Measurements from ENCODE around the gene RHOT2. TPM values are rescaled to one million over a fixed set of nuclear protein-coding genes. Genes with fewer than 3 reads are reported as not detected.

The RHOT2 gene
- total RNA-seq, 1 experiment from 2014 or later, result 66.2 TPM

DNA sequence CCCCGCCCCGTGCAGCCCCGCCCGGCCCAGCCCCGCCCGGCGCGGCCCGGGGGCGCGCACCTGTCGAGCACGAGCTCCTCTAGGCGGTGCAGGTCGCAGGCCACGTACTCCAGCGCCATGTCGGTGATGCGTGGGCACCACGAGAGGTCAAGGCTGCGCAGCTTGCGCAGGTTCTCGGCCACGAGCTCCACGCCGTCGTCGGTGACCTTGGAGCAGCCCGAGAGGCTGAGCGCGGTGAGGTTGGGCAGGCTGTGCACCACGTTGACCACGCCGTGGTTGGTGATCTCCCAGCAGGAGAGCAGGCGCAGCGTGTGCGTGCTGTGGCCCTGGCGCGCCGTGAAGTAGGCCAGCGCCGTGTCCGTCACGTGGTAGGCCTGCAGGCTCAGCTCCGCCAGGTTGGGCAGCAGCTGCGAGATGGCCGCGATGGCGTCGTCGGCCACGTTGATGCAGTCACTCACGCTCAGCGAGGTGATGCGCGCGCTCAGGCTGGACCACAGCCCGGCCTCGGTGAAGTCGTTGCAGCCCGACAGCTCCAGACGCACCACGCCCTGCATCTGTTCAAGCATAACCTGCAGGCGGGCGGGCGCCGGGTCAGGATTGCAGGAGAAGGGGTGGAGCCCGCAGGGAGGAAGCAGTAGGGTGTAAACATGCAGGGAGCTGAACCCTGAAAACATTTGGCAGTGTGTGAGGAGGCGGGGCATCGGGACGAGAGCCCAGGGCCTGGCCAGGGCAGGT lies 27.6 kb downstream of the RHOT2 start:
- peak; percentile 58 to 64 for DNase-seq
- H3K4me1 ChIP-seq, result no peaks in the 10 kb centered on the region
- H3K9me3 ChIP-seq (replicated peaks), result no peaks in the 10 kb centered on the region
- no peak overlapping the region for H3K27ac ChIP-seq
- no peaks in the 10 kb centered on the region for H3K27me3 ChIP-seq
- H3K4me3 ChIP-seq, result peak overlapping the region; percentile 42
- no peaks in the 10 kb centered on the region for H3K36me3 ChIP-seq

- Histone ChIP-seq H3K36me3 (no peaks in the 10 kb centered on the region), H3K27ac (no peak overlapping the region), H3K27me3 (peaks cover 29% of the 10 kb centered on the region), H3K9me3 (replicated peaks) (no peaks in the 10 kb centered on the region), H3K4me1 (no peaks in the 10 kb centered on the region), H3K4me3 (no peak overlapping the region)
- no peak for DNase-seq
Observed at GRCh38 chr16:698911-699671, 31.2 kb downstream of the RHOT2 start.

- H3K4me1 ChIP-seq, result no peaks in the 10 kb centered on the region
- DNase-seq, result no peak
- no peak overlapping the region for H3K27ac ChIP-seq
- H3K27me3 ChIP-seq, result peaks cover 35% of the 10 kb centered on the region
- H3K36me3 ChIP-seq, result no peaks in the 10 kb centered on the region
- H3K4me3 ChIP-seq, result no peak overlapping the region
- no peaks in the 10 kb centered on the region for H3K9me3 ChIP-seq (replicated peaks)
Observed at GRCh38 chr16:700684-701584, 33.0 kb downstream of the RHOT2 start.

DNA sequence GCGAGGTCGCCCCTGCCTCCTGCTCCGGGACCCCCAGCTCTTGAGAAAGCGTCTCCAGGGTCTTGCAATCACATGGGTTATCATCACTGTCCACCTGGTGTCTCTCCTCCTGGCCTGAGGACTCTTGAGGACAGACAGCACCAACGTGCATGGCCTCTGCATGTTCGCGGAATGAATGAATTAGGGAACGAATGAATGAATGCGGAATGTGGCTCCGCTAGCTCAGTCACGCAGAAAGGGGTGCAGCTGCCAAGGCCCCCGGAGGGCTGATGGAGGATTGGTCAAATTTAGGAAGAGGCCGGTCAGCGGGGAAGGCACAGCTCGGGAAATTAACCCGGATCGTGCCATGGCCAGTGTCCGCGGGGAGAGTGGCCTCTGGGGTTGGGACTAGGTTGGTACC lies 34.4 kb downstream of the RHOT2 start:
- DNase-seq, result no peak
- no peaks in the 10 kb centered on the region for H3K9me3 ChIP-seq (replicated peaks)
- no peaks in the 10 kb centered on the region for H3K36me3 ChIP-seq
- H3K27me3 ChIP-seq, result peaks cover 35% of the 10 kb centered on the region
- H3K4me3 ChIP-seq, result no peak overlapping the region
- H3K4me1 ChIP-seq, result no peaks in the 10 kb centered on the region
- H3K27ac ChIP-seq, result no peak overlapping the region

DNA sequence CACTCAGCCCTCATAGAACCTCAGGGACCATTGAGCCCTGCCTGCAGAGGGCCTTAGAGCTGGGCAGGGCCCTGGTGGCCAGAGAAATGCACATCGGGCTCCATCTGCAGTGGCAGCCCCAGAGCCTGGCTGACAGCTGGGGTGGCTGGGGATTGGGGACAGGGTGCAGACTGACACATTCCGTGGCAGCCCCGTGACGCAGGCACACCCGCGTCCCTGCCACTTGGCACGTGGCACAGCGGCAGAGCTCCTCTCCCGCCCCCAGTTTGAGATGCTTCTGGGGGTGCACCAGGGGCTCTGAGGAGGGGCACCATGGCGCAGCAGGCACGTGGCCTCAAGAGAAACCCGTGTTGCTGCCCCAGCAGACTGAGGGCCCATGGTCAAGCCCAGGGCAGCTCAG lies 35.5 kb downstream of the RHOT2 start:
- H3K27me3 ChIP-seq, result peaks cover 35% of the 10 kb centered on the region
- H3K4me1 ChIP-seq, result no peaks in the 10 kb centered on the region
- DNase-seq, result no peak
- H3K4me3 ChIP-seq, result no peak overlapping the region
- no peaks in the 10 kb centered on the region for H3K9me3 ChIP-seq (replicated peaks)
- H3K36me3 ChIP-seq, result no peaks in the 10 kb centered on the region
- no peak overlapping the region for H3K27ac ChIP-seq

GRCh38 chr16:704047-704446 lies 36.1 kb downstream of the RHOT2 start:
- no peak overlapping the region for H3K27ac ChIP-seq
- no peak overlapping the region for H3K4me3 ChIP-seq
- no peaks in the 10 kb centered on the region for H3K9me3 ChIP-seq (replicated peaks)
- DNase-seq, result no peak
- no peaks in the 10 kb centered on the region for H3K4me1 ChIP-seq
- H3K36me3 ChIP-seq, result no peaks in the 10 kb centered on the region
- peaks cover 35% of the 10 kb centered on the region for H3K27me3 ChIP-seq

- peak overlapping the region; percentile 35 for H3K4me3 ChIP-seq
- no peaks in the 10 kb centered on the region for H3K9me3 ChIP-seq (replicated peaks)
- peaks cover 1% of the 10 kb centered on the region for H3K4me1 ChIP-seq
- DNase-seq, result no peak
- no peaks in the 10 kb centered on the region for H3K36me3 ChIP-seq
- H3K27ac ChIP-seq, result no peak overlapping the region
- H3K27me3 ChIP-seq, result peaks cover 35% of the 10 kb centered on the region
Observed at GRCh38 chr16:704552-705380, 36.8 kb downstream of the RHOT2 start.

DNA sequence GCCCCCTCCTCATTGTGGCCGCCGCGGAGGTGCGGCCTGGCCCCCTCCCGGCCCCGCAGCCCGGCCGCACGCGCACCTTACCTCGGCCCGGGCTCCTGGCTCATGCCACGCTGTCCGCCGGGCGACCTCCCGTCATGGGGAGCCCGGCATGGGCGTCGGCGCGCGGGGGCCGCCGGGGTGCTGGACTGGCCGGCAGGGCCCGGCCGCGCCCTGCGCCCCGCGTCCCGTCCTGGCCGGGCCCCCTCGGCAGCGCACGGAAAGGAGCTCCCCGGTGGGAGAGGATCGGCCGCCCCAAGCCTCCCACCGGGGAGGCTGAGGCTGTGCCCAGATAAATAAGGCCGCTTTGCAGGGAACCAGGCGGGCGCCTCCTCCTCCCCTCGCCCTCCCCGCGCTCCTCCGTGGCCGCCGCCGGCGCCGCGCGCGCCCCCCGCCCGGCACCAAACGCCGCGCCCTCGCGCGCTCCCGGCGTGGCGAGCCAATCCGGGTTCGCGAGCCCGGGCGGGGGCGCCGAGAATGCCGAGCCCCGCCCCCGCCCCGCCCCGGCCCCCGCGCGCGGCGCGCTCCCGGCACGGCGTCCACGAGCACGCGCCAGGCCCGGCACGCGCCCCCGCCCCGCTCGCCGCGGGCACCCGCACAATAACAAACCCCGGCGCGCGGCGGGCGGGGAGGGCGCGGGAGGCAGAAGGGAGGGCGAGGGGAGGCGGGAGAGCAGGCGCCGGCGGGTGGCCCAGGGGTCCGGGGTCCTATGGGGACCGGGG lies 37.7 kb downstream of the RHOT2 start, which contains the start of gene FBXL16:
Gene FBXL16 (minus strand): TSS at position 371 of the 758 bp plus-strand sequence. CDS start 8,396 bp downstream, outside the sequence.
- peaks cover 35% of the 10 kb centered on the region for H3K27me3 ChIP-seq
- no peaks in the 10 kb centered on the region for H3K36me3 ChIP-seq
- H3K27ac ChIP-seq, result no peak within 1 kb of the TSS

DNA sequence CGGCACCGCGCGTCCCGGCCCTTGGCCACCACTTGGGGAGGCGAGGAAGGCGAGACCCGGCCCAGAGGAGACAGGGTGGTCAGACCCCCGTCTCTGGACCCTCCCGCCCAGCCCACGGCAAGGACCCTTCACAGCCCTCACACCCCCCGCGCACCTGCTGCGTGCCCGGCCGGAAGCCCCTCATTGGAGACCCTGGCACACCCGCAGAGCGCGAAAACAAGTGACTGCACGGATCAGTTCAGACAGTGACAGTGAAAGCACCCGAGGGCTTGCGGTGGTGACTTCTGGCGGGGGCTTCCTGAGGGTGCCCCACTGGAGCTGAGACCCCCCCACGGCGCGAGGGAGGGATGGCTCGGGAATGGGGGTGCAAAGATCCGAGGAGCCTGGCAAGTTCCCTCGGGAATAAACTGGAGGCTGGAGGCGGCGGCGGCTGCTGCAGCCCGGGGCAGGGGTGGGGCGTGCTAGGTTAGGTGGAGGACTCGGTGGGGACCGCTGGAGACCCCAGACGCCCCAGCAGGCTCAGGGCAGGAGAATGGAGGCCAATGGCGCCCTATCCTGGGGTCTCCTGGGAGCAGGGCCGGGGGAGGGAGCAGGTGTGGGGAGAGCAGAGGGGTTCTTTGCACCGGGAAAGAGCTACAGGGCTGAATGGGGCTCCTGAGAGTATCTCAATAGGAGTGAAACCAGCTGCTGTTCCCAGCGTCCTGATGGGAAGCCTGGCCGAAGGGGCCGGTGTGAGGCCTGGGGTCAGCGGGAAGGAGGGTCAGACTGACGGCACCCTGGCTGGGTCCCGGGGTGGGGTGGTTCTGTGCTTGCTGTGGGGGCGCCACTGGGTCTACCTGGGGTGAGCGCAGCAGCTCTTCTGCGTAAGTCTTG lies 38.5 kb downstream of the RHOT2 start:
- Histone ChIP-seq H3K4me3 (peak overlapping the region; percentile 28; the same call in 1 of the 2 replicates), H3K9me3 (replicated peaks) (no peaks in the 10 kb centered on the region), H3K4me1 (peaks cover 18% of the 10 kb centered on the region), H3K36me3 (no peaks in the 10 kb centered on the region), H3K27ac (no peak overlapping the region), H3K27me3 (peaks cover 29% of the 10 kb centered on the region)
- DNase-seq, result no peak

More for the DNA sequence above, 37.7 kb downstream of the RHOT2 start, which contains the start of gene FBXL16:
- Histone ChIP-seq H3K9me3 (replicated peaks) (no peaks in the 10 kb centered on the region), H3K4me3 (peak within 1 kb of the TSS; percentile 35), H3K4me1 (peaks cover 10% of the 10 kb centered on the region)
- peak in 1 of 2 experiments; percentile 43 for DNase-seq

- peaks cover 22% of the 10 kb centered on the region for H3K27me3 ChIP-seq
Observed at GRCh38 chr16:707062-707538, 39.2 kb downstream of the RHOT2 start.

GRCh38 chr16:708019-708418 lies 40.1 kb downstream of the RHOT2 start:
- H3K4me1 ChIP-seq, result peaks cover 25% of the 10 kb centered on the region
- H3K9me3 ChIP-seq (replicated peaks), result no peaks in the 10 kb centered on the region
- no peak for DNase-seq
- peaks cover 15% of the 10 kb centered on the region for H3K27me3 ChIP-seq
- H3K4me3 ChIP-seq, result no peak overlapping the region
- no peaks in the 10 kb centered on the region for H3K36me3 ChIP-seq
- no peak overlapping the region for H3K27ac ChIP-seq

More at GRCh38 chr16:707062-707538, 39.2 kb downstream of the RHOT2 start:
- Histone ChIP-seq H3K36me3 (no peaks in the 10 kb centered on the region), H3K4me1 (peaks cover 22% of the 10 kb centered on the region), H3K27ac (no peak overlapping the region), H3K9me3 (replicated peaks) (no peaks in the 10 kb centered on the region), H3K4me3 (no peak overlapping the region)
- no peak for DNase-seq

DNA sequence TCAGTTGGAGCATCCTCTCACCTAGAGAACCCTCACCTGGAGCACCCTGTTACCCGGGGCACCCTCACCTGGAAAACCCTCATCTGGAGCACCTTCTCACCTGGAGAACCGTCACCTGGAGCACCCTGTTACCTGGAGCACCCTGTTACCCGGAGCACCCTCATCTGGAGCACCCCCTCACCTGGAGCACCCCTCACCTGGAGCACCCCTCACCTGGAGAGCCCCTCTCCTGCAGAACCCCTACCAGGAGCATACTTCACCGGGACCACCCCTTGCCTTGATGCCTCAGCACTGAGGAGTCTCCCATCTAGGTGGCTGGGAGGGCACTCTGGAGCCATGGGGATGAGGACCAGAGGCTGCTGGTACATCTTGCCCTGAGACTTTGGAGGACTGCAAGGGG lies 41.0 kb downstream of the RHOT2 start:
- Histone ChIP-seq H3K36me3 (no peaks in the 10 kb centered on the region), H3K27ac (no peak overlapping the region)

More for the DNA sequence above, 41.0 kb downstream of the RHOT2 start:
- Histone ChIP-seq H3K4me1 (peaks cover 29% of the 10 kb centered on the region), H3K9me3 (replicated peaks) (no peaks in the 10 kb centered on the region), H3K27me3 (peaks cover 6% of the 10 kb centered on the region), H3K4me3 (no peak overlapping the region)
- no peak for DNase-seq
